ENCODE measurements around the gene KCNQ1.

- TF ChIP-seq GATA2 (IDR thresholded peaks at IDR 0.05; ENCODE audit: low read depth, low read length) (no peak), GATA3 (IDR thresholded peaks at IDR 0.05; ENCODE audit: low read depth, low read length) (no peak)
Measured at GRCh38 chr11:2507945-2508749, 63.3 kb downstream of the KCNQ1 start.
